ENCODE results near the gene DPF1.

The DPF1 gene

DNA sequence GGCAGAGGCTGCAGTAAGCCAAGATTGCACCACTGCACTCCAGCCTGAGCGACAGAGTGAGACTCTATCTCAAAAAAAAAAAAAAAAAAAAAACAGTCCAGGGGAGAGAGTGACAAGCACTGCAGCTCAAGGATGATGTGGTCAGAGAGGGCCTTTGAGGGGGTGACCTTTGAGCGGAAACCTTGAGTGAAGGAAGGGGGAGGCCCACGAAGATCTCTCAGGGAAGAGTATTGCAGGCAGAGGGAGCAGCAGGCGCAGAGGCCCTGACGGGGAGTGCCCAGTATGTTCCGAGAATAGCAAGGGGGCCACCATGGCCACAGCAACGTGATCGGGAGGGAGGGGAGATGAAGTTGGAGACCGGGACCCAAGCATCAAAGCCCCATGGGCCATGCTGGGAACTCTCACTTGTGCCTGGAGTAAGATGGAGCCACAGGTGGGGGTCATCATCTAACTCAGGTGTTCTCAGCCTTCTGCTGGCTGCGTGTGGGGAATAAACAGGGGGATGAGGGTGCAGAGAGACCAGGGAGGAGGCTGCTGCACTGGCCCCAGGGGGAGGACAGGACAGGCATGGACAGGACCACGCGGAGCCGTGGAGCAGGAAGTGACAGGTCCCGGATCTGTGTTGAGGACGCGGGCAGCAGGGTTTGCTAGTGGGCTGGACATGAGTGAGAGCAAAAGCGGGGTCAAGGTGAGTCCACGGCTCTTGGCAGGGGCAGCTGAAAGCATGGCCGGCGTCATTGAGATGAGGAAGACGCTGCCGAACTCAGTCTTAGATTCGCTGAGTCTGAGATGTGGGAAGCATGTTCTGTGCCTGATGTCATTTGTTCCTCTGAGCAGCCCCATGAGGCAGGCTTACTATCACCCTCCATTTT, 60.4 kb downstream of the DPF1 start:
- DNase-seq (ENCODE audit: low read depth), result no peak

DNA sequence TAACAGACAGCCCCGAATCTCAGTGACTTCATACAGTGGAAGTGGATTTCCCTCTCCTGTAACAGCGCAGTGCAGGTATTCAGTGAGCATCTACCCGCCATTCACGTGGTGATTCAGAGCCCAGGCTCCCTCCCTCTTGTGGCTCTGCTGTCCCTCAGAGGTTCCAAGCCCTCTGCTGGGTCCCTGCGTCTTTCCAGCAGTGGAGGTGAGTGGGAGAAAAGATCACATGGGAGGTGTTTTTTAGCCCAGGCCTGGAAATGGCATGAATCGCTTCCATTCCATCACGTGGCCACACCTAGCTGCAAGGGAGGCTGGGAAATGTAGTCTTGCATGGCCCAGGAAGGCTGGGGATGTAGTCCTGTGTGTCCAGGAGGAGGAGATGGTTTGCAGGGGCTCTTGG, 61.4 kb downstream of the DPF1 start:
- DNase-seq (ENCODE audit: low read depth), result no peak

DNA sequence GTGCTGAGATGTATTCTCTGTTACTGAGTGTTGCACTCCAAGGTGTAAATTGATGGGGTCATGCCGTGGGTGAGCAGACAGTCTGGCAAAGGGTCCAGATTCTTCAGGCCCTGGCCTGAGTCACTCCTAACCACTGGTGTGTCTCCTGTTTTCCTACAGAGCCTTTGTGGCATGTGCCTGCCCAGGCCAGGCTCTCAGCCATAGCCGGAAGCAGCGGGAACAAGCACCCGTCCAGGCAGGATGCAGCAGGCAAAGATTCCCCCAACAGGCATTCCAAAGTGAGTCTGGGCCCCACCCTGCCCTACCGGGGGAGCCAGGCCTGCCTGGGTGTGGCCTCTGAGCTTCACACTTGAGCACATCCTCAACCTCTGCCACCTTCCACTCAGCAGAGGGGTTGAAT, 61.9 kb downstream of the DPF1 start:
- DNase-seq (ENCODE audit: low read depth), result no peak

All from activated T-helper 9 cell treated with anti-CD3 and anti-CD28 coated beads, Interleukin-2, amount 50 U/mL, for 16 hours (primary cell).